Measurements from ENCODE around the gene ZCCHC10.
"Not testable (repeated sequence)": the region's sequence is repeated elsewhere in the genome, so short reads cannot be mapped to it uniquely, and the experiment has no call there.

The ZCCHC10 gene

GRCh38 chr5:132998556-132998955 is 27.8 kb downstream of the ZCCHC10 start:
- DNase-seq (ENCODE audit: insufficient read length, low spot score): no peak
- no peak for FAIRE-seq

GRCh38 chr5:132996307-132996706 is 30.0 kb downstream of the ZCCHC10 start:
- FAIRE-seq: no peak
- DNase-seq (ENCODE audit: insufficient read length, low spot score): no peak
- TF ChIP-seq CTCF (IDR thresholded peaks at IDR 0.05; ENCODE audit: insufficient read depth, missing control alignments): no peak

More at GRCh38 chr5:132998556-132998955, 27.8 kb downstream of the ZCCHC10 start:
- TF ChIP-seq CTCF (IDR thresholded peaks at IDR 0.05; ENCODE audit: insufficient read depth, missing control alignments): no peak

GRCh38 chr5:132987531-132988408 is 38.6 kb downstream of the ZCCHC10 start:
- DNase-seq (ENCODE audit: insufficient read length, low spot score) (no peak), FAIRE-seq (no peak)
- no peak for TF ChIP-seq CTCF (IDR thresholded peaks at IDR 0.05; ENCODE audit: insufficient read depth, missing control alignments)

GRCh38 chr5:132982971-132983370 is 43.4 kb downstream of the ZCCHC10 start:
- not testable (repeated sequence) for FAIRE-seq; DNase-seq (ENCODE audit: insufficient read length, low spot score)

- TF ChIP-seq CTCF (IDR thresholded peaks at IDR 0.05; ENCODE audit: insufficient read depth, missing control alignments): no peak
- FAIRE-seq (no peak), DNase-seq (ENCODE audit: insufficient read length, low spot score) (no peak)
These were observed 45.1 kb downstream of the ZCCHC10 start for GRCh38 chr5:132981288-132981687.

- DNase-seq (ENCODE audit: insufficient read length, low spot score): no peak
- no peak for TF ChIP-seq CTCF (IDR thresholded peaks at IDR 0.05; ENCODE audit: insufficient read depth, missing control alignments)
- no peak for FAIRE-seq
These were observed 46.4 kb downstream of the ZCCHC10 start for GRCh38 chr5:132979976-132980375.

- DNase-seq (ENCODE audit: insufficient read length, low spot score) (no peak), FAIRE-seq (no peak)
- TF ChIP-seq CTCF (IDR thresholded peaks at IDR 0.05; ENCODE audit: insufficient read depth, missing control alignments): no peak
These were observed 46.9 kb downstream of the ZCCHC10 start for GRCh38 chr5:132979367-132979940.

All from D721Med (cell line).